Activated CD4-positive, alpha-beta T cell treated with anti-CD3 and anti-CD28 coated beads for 24 hours (primary cell): ENCODE measurements around the gene SPIB.
"Not testable (repeated sequence)": the region's sequence is repeated elsewhere in the genome, so short reads cannot be mapped to it uniquely, and the experiment has no call there.

ENCODE experiments used
- DNase-seq, 2 donors: peaks; one replicate each; pipeline ENCODE4 v3.0.0-alpha.2; 2020; ENCODE audit warnings: low read depth in 2 of 2

The SPIB gene

DNA sequence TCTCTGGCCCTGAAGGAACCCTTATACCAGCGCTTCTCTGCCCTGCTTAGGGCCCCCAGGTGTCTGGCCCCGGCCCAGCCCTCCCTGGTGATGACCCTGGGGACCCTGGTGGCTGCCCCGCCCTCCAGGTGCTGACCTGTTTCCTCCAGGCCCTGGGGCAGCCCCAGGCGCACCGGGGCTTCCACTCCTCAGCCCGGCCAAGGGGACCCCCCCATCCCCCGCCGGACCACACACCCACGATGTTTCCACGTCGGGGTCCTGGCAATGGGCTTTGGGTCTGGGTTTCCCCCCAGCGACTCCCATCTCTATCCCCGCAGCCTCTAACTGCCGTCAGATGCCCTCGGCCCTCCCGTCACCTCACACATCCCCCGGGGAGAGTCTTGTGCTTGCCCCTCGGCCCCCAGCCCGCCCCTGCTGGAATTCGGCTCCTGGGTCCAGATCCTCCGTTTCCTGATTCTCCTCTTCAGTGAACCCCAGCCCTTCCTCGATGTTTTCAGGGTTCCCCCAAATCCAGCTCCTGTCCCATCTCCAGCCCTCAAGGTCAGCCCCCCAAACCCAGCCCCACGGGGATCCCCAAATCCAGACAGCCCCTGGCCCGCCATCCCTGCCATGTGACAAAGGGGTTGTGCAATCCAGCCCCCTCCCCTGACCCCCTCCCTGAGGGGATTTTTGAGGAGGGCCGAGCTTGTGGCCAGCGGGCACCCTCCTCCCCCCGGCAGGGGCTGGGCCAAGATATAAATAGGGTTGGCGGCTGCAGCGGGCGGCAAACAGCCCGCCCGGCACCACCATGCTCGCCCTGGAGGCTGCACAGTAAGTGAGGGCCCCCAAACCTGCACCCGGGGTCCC lies at the start of gene SPIB:
Gene SPIB (plus strand): TSS at position 763 of the 846 bp plus-strand sequence. CDS start 25 bp downstream, at position 788.
- no peak for DNase-seq

DNA sequence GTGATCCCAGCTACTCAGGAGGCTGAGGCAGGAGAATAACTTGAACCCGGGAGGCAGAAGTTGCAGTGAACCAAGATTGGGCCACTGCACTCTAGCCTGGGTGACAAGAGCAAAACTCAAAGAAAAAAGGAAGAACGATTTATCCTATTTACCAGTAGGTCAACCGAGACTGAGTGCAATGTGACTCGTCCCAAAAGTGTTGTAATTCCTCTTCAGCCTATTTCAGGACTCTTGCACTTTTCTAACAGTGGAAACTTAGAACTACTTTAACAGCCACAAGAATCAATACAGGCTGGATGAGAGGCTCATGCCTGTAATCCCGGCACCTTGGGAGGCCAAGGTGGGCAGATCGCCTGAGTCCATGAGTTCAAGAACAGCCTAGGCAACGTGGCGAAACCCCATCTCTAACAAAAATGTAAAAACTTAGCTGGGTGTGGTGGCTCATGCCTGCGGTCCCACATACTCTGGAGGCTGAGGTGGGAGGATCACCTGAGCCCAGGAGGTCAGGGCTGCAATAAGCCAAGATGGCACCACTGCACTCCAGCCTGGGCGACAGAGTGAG lies 46.7 kb upstream of the SPIB start:
- DNase-seq = no peak

DNA sequence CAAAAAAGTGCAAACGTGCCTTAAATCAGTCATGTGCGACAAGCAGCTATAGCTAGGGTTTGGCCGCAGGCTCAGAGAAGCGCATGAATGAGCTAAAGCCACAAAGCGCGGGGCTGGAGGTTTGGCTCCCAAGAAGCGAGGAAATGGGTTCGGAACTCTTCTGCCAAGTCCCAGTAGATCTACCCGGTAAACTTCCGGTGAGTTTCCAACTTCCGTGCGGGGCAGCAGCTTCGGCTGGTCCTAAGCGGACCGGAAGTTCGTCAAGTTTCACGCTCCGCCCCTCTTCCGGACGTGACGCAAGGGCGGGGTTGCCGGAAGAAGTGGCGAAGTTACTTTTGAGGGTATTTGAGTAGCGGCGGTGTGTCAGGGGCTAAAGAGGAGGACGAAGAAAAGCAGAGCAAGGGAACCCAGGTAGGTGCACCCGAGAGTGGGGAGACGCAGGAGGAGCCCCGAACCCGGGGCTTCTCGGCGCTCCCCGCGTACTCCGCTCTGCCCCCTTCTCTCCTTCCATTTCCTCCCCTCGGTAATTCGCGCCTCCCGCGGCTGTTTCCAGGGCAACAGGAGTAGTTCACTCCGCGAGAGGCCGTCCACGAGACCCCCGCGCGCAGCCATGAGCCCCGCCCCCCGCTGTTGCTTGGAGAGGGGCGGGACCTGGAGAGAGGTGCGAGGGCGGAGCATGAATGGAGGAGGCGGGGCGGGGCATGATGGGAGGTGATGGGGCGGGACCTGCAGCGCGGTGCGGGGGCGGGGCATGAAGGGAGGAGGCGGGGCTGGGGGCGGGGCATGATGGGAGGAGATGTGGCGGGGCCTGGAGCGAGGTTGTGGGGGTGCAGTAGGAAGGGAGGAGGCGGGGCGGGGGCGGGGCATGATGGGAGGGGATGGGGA lies 42.3 kb upstream of the SPIB start, which contains the start of gene NR1H2:
Gene NR1H2 (plus strand): TSS at position 292 of the 885 bp plus-strand sequence. CDS start 1,149 bp downstream, outside the sequence.
- peak; percentile 86 to 91 for DNase-seq

DNA sequence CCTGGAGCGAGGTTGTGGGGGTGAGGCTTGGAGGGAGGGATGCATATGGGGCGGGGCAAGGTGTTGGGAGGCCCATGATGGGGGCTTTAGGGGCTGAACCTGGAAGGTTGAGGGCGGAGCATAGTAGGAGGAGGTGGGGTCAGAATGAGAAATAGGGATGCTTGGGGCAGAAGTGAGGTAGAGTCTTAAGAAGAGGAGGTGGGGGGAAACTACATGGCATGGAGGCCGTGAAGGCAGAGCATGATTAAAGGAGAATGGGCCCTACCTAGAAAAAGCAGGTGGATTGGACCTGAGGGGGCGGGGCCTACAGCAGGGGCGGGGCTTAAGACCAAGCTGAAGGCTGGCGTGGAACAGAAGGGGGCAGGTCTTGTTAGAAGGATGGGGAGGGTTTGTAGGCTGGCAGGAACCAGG lies 41.7 kb upstream of the SPIB start:
- DNase-seq = no peak

DNA sequence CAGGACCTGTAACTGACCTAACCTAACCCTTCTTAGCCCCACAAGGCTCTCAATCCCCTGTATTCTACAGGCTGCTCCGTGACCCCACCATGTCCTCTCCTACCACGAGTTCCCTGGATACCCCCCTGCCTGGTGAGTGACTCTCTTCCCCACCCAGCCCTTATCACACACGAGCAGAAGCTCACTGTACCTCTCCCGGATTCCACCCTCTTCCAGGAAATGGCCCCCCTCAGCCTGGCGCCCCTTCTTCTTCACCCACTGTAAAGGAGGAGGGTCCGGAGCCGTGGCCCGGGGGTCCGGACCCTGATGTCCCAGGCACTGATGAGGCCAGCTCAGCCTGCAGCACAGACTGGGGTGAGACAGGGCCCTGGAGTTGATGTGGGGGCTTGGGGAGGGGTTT lies 41.2 kb upstream of the SPIB start:
- DNase-seq = no peak

DNA sequence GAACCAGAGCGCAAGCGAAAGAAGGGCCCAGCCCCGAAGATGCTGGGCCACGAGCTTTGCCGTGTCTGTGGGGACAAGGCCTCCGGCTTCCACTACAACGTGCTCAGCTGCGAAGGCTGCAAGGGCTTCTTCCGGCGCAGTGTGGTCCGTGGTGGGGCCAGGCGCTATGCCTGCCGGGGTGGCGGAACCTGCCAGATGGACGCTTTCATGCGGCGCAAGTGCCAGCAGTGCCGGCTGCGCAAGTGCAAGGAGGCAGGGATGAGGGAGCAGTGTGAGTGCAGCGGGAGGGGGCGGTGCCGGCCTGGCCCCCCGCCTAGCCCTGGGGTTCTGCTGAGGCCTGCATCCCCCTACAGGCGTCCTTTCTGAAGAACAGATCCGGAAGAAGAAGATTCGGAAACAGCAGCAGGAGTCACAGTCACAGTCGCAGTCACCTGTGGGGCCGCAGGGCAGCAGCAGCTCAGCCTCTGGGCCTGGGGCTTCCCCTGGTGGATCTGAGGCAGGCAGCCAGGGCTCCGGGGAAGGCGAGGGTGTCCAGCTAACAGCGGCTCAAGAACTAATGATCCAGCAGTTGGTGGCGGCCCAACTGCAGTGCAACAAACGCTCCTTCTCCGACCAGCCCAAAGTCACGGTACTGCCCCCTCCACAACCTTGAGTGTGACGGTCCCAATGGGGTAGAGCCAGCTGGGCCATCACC lies 40.4 kb upstream of the SPIB start:
- DNase-seq = no peak

DNA sequence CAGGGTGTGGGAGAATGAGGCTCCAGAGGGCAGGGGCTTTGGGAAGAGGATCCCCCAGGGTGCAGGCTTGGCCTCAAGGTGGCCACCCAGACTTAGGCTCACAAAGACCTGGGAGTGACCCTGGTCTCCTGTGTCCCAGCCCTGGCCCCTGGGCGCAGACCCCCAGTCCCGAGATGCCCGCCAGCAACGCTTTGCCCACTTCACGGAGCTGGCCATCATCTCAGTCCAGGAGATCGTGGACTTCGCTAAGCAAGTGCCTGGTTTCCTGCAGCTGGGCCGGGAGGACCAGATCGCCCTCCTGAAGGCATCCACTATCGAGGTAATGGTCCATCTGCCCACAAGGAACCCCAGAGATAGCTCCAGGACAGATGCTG lies 39.9 kb upstream of the SPIB start:
- DNase-seq = no peak

DNA sequence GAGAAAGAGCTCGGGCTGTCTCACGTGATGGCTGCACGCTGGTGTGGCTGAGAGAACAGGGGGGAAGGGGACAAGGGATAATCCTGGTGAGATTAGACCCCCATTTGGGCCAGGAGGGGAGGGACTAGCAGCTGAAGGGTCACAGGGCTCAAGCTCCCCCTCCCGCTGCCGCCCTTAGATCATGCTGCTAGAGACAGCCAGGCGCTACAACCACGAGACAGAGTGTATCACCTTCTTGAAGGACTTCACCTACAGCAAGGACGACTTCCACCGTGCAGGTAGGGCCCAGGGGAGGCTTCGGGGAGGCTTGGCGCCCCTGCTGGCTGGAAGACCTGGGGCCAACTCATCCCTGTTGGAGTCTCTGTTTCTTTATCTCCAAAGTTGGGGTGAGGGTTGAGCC lies 39.1 kb upstream of the SPIB start:
- no peak for DNase-seq

DNA sequence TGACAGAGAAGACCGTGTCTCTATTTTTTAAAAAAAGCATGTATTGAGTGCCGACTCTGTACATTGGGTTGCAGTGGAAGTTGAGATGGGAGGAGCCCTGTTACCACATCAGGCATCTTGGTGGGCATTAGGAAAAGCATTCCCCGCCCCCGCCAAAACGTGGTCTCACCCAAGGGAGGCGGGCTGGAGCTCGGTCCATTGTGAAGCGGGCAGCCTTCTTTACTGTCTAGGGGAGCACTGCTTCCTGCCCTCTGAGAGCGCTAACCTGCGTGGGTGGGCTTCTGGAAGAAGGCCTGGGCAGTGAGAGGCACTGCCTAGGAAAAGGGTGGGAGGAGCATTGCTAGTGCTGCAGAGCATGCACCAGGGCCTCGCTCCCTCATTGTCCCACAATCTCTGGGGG lies 38.6 kb upstream of the SPIB start:
- no peak for DNase-seq

DNA sequence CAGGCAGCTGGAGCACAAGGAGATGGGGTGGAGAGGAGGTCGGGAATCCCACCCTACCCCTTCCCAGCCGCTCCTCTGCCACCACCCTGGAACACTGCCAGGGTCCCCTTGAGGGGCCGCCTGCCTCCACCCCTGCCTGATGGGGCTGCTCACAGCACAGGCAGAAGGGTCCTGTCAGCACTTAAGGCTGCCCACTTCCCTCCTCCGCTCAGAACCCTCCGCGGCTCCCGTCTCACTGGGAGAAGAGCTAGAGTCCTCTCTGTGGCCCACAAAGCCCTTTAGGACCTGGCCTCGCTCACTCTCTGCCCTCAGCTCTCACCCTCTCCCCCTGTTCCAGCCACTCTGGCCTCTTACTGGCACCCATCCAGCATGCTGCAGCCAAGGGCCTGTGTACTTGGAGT lies 38.0 kb upstream of the SPIB start:
- DNase-seq = no peak

DNA sequence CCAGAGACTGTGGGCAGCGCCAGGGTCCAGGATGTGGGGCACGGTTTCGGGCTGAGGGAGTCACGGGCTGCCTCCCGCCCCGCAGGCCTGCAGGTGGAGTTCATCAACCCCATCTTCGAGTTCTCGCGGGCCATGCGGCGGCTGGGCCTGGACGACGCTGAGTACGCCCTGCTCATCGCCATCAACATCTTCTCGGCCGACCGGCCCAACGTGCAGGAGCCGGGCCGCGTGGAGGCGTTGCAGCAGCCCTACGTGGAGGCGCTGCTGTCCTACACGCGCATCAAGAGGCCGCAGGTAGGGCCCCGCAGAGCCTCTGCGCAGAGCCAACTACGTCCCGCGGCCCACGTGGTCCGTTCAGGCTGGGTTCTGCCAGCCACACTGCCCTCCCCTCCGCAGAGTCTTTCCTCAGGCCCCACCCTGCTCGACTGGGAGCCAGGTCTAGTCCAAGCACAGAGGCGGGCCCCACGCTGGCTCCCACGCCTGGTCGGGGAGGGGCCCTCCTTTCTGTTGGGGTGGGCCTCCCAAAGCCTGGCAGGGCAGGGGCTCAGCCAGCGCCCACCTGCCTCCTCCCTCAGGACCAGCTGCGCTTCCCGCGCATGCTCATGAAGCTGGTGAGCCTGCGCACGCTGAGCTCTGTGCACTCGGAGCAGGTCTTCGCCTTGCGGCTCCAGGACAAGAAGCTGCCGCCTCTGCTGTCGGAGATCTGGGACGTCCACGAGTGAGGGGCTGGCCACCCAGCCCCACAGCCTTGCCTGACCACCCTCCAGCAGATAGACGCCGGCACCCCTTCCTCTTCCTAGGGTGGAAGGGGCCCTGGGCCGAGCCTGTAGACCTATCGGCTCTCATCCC lies 36.6 kb upstream of the SPIB start:
- no peak for DNase-seq

DNA sequence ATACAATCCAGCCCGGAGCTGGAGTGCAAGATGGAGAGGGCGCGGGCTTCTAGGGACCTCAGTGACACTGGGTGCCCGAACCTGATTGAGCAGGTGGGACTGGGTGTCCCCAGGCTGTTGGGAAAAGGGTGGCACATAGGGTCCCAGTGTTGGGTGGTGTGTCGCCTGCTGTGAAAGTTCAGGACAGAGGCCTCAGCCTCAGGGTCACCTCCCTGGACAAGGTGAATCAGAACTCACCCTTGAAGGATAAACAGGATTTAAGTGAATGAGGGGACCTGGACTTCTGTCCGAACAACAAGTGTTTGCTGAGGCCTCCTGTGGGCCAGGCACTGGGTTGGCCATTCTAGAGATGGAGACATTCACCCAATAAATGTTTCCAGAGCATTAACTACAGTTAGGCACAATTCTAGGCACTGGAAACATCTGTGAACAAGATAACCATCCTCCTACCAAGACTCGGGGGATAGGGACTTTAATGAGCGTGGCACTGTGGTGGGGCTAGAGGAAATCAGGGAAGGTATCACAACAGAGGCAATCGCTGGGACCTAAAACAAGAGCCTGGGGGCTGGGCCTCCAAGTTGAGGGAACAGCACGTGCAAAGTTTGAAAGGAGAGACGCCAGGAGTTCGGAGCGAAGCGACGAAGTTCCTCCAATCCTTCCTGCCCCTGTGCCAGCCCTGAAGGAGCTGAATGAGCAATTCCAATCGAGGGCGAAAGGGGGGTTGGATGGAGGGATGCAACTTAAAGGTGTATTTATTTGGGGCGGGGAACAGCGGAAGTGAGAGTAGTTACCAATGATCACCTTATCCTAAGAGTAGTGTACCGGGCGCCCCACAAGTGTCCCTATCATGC lies 35.5 kb upstream of the SPIB start:
- DNase-seq = no peak

DNA sequence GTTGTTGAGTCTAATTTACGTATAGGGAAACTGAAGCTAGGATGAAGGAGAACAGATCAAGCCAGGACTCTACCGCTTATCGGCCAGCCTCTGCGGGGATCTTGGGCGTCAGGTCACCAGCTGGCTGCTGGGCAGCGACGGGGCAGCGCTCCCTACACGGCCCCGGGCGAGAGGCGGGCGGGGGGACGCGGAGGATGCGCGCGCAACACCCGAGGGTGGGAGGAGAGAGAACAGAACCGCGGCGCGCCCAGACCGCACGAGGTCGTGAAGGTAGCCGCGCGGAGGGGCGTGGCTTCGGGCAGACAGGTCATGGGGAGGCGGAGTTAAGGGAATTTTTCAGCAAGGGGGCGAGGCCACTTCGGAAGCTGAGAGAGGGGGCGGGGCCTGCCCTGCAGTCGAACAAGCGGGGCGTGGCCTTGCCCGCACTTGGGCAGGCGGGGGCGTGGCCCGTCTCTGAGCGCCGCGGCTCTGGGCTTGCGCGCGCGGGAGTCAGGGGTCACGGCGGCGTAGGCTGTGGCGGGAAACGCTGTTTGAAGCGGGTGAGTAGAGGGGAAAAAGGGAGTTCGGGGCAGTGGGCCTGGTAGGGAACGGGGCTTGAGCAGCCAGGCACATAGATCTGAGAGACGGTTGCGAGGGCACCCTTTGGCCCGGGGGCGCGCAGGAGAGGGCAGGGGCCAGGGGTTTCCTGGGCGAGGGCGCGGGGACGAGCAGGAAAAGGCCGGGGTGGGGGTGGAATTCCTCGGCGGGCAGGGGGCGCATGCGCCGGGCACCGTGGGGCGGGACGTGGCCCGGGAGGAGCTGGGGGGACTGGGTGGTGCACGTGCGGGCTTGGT lies 34.7 kb upstream of the SPIB start, which contains the start of gene POLD1:
Gene POLD1 (plus strand): TSS at position 496 of the 833 bp plus-strand sequence. CDS start 14,505 bp downstream, outside the sequence.
- DNase-seq = peak; percentile 99

DNA sequence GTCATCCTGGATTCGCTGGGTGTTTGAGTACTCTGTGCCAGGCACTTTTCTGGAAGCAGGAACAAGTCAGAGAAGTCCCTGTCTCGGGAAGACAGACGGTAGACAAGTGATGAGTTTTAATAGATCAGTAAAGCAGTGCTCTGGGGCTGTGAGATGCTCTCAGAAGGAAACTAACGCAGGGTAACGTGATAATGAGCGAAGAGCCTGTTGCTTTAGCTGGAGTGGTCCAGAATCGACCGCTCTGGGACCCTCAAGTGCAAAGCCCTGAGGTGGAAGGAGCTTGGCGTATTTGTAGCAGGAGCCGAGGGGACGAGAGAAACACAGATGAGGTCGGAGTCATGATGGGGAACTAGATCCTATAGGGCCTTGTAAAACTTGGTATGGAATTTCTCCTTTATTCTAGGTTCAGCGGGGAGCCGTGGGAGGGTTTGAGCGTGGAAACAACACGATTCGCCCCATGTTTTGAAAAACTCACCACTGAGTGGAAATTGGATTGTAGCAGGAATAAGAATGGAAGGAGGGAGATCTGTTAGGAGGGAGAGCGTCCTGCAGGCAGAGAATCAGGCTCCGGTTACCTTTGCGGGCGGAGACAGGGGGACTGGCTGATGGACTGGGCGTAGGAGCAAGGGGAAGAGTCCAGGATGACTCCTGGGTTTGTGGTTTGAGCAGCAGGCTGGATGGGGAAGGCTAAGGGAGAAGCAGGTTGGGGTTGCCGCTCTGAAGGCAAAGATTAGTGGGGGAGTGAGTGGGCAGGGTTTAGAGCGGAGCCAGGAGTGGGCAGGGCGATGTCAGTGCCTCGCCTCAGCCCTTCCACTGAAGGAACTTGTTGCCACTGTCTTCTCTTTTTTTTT lies 33.8 kb upstream of the SPIB start:
- no peak for DNase-seq

DNA sequence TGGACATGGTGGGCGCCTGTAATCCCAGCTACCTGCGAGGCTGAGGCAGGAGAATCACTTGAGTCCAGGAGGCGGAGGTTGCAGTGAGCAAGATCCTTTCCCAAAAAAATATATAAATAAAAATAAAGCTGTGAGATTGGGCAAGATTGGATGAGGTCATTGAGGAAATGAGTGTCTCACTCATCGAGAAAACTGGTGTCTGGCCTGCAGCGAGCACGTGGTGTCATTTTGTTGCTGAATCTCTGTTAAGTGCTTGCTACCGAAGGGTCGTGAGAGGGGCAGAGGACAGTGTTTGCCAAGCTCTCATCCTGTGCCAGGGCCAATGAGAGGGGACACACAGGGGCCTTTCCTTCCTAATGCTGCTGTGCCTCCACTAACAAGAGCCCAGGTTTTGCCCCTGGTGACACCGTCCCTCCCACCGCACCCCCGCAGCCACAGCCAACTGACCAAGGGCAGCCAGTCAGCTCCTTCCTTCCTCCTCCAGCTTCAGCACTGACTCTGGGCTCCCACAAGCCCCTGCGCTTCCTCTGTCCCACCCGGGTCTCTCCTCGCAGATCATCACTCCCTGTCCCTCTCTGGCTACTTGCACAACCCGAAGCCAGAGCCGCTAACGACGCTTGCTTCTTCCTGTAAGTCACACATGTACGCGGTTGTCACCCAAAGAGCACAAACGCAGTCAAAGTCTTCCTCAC lies 31.4 kb upstream of the SPIB start:
- DNase-seq = no peak

DNA sequence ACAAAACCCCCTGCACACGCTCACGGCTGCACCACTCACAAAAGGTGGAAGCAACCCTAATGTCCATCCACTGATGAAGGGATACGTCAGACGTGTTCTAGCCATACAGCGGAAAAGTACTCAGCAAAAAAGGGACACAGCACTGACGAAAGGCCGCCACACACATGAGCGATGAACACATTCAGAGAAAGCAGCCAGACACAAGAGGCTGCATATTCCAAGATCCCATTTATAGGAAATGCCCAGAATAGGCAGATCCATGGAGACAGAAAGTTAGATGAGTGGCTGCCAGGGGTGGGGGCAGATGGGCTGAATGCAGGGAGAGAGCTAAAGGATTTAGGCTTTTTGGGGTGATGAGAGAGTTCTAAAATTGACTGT lies 30.9 kb upstream of the SPIB start:
- DNase-seq = no peak

DNA sequence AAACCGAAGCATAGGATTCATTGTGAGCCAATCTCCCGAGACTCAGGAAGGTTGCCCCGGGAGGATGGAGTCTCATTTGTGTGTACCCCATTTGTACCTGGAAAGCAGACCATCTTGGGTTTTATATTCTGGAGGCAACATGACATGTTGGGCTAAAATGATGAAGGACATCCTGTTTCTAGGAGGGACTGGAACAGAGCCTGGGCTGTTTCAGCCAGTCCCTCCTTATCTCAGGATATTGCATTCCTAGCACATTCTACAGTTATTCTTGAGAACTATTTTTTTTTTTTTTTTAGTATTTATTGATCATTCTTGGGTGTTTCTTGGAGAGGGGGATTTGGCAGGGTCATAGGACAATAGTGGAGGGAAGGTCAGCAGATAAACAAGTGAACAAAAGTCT lies 28.4 kb upstream of the SPIB start:
- DNase-seq = not testable (repeated sequence)
